ENCODE measurements around the gene UNC5B.

- TF ChIP-seq POLR2A (IDR thresholded peaks at IDR 0.05), result no peak
- no peak for TF ChIP-seq CTCF (IDR thresholded peaks at IDR 0.05)
Observed at GRCh38 chr10:71351087-71351486, 138.7 kb downstream of the UNC5B start.

Data from sigmoid colon (tissue), 3 donors.